Skeletal muscle satellite cell (primary cell): ENCODE results near the gene ANO2.

Experiments
- H3K27me3 ChIP-seq: 2 replicates; pipeline ENCODE4 v1.7.0; 2013; ENCODE audit warnings: low read length; ENCODE audit not compliant: control insufficient read depth, insufficient read depth
- H3K36me3 ChIP-seq: 2 replicates; pipeline ENCODE4 v1.7.0; 2013; ENCODE audit warnings: mild to moderate bottlenecking, control low read depth, low read length; ENCODE audit not compliant: insufficient read depth
- H3K4me1 ChIP-seq: 2 replicates; pipeline ENCODE4 v1.7.0; 2013; ENCODE audit warnings: low read length; ENCODE audit not compliant: control insufficient read depth, insufficient read depth
- H3K4me2 ChIP-seq: 2 replicates; pipeline ENCODE4 v1.7.0; 2013; ENCODE audit warnings: mild to moderate bottlenecking, low read length
- H3K4me3 ChIP-seq: 2 replicates; pipeline ENCODE4 v1.7.0; 2013; ENCODE audit warnings: low read length
- H3K9ac ChIP-seq: 2 replicates; pipeline ENCODE4 v1.7.0; 2013; ENCODE audit warnings: mild to moderate bottlenecking, low read depth, low read length, moderate library complexity
- H3K9me3 ChIP-seq: replicated peaks from 2 replicates; pipeline ENCODE4 v1.7.0; 2013; ENCODE audit warnings: mild to moderate bottlenecking, control low read depth, low read length

Gene ANO2

GRCh38 chr12:5973461-5974115 lies 28.5 kb upstream of the ANO2 start:
- Histone ChIP-seq H3K9ac (no peak overlapping the region), H3K4me1 (no peaks in the 10 kb centered on the region), H3K27me3 (peaks cover 71% of the 10 kb centered on the region), H3K9me3 (no peaks in the 10 kb centered on the region), H3K4me3 (no peak overlapping the region), H3K36me3 (no peaks in the 10 kb centered on the region), H3K4me2 (no peak overlapping the region)

GRCh38 chr12:5972387-5972786 lies 27.3 kb upstream of the ANO2 start:
- Histone ChIP-seq H3K4me3 (no peak overlapping the region), H3K4me2 (no peak overlapping the region), H3K27me3 (peaks cover 71% of the 10 kb centered on the region), H3K9me3 (no peaks in the 10 kb centered on the region), H3K4me1 (no peaks in the 10 kb centered on the region), H3K36me3 (no peaks in the 10 kb centered on the region), H3K9ac (no peak overlapping the region)

GRCh38 chr12:5971194-5971850 lies 26.3 kb upstream of the ANO2 start:
- Histone ChIP-seq H3K9ac (no peak overlapping the region), H3K4me1 (no peaks in the 10 kb centered on the region), H3K4me2 (no peak overlapping the region), H3K4me3 (no peak overlapping the region), H3K27me3 (peaks cover 62% of the 10 kb centered on the region), H3K36me3 (no peaks in the 10 kb centered on the region), H3K9me3 (no peaks in the 10 kb centered on the region)

DNA sequence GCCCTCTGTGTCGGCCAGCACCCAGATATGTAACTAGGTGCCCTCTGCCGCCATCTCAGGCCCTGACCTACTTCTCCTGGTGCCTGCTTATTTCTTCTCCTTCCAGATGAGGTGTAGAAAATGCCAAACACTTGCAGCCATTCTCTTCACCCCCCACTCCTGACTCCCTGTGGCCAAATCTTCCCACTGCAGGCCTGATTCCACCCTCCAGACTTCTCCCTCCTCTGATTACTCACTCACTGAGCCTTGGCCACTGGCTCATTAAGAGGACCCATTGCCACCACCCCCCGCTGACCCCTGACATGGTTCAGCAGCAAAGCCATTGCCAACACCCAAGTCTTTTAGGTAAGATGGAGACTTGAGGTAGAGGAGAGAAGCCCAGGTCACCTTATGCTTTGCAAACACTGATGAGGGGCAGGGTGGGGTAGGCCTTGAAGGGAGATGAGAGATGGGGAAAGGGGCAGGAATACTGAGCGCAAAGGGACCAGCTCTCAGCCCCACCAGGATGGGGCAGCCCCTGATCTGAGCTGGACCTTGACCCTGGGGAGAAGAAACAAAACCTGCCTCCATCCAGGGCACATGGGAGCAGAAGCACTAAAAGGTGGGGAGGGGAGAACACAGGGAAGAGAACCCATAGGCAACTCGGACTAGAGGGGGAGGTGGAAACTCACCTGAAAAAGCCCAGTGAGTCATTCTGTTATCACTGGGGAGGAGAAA lies 25.1 kb upstream of the ANO2 start:
- Histone ChIP-seq H3K36me3 (no peaks in the 10 kb centered on the region), H3K27me3 (peaks cover 61% of the 10 kb centered on the region), H3K4me2 (no peak overlapping the region), H3K4me1 (no peaks in the 10 kb centered on the region), H3K4me3 (no peak overlapping the region), H3K9me3 (no peaks in the 10 kb centered on the region), H3K9ac (no peak overlapping the region)

- no peak overlapping the region for H3K9ac ChIP-seq
- no peaks in the 10 kb centered on the region for H3K4me1 ChIP-seq
- no peaks in the 10 kb centered on the region for H3K9me3 ChIP-seq
- H3K27me3 ChIP-seq: peaks cover 63% of the 10 kb centered on the region
- H3K36me3 ChIP-seq: no peaks in the 10 kb centered on the region
- no peak overlapping the region for H3K4me2 ChIP-seq
- H3K4me3 ChIP-seq: no peak overlapping the region
These were observed 24.3 kb upstream of the ANO2 start for GRCh38 chr12:5969156-5969973.

- Histone ChIP-seq H3K36me3 (no peaks in the 10 kb centered on the region), H3K9me3 (no peaks in the 10 kb centered on the region), H3K4me2 (no peak overlapping the region)
These were observed 22.8 kb upstream of the ANO2 start for GRCh38 chr12:5967645-5968415.

DNA sequence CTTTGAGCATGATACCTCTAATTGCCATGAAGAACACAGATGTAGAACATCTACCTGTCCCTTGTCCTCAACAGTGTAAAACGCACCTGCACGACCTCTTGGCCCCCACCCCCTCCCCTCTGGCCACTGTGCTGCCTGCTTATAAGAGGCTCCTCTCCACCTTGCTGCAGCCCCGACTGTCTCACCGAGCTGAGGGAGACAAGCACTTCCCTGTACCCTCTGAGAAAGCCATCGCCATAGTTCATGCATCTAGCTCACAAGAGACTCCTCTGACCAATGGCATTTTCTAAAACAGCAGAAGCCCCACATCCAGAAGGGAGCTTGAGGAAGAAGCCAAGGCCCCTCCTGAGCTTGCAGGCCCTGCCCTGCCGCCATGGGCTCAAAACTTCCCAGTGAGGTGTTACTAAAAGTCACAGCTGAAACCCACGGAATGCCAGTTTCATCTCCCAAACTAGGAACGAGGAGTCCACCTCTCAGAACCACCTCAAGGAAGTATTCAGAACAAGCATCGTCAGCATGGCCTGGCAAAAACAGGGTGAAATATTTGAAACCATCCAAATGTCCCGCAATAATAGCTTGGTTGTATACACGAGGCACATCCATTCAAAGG lies 21.5 kb upstream of the ANO2 start:
- H3K9ac ChIP-seq: no peak overlapping the region
- H3K9me3 ChIP-seq: no peaks in the 10 kb centered on the region
- no peaks in the 10 kb centered on the region for H3K36me3 ChIP-seq
- H3K4me1 ChIP-seq: no peaks in the 10 kb centered on the region
- no peak overlapping the region for H3K4me3 ChIP-seq
- peaks cover 46% of the 10 kb centered on the region for H3K27me3 ChIP-seq
- no peak overlapping the region for H3K4me2 ChIP-seq

More at GRCh38 chr12:5967645-5968415, 22.8 kb upstream of the ANO2 start:
- no peak overlapping the region for H3K4me3 ChIP-seq
- no peak overlapping the region for H3K9ac ChIP-seq
- H3K27me3 ChIP-seq: peaks cover 53% of the 10 kb centered on the region
- no peaks in the 10 kb centered on the region for H3K4me1 ChIP-seq

GRCh38 chr12:5965950-5966383 lies 20.9 kb upstream of the ANO2 start:
- H3K36me3 ChIP-seq: no peaks in the 10 kb centered on the region

GRCh38 chr12:5964913-5965900 lies 20.1 kb upstream of the ANO2 start:
- no peak overlapping the region for H3K4me3 ChIP-seq
- no peak overlapping the region for H3K4me2 ChIP-seq
- no peaks in the 10 kb centered on the region for H3K36me3 ChIP-seq
- no peak overlapping the region for H3K9ac ChIP-seq
- H3K9me3 ChIP-seq: no peaks in the 10 kb centered on the region
- H3K4me1 ChIP-seq: no peaks in the 10 kb centered on the region
- H3K27me3 ChIP-seq: peaks cover 43% of the 10 kb centered on the region

More at GRCh38 chr12:5965950-5966383, 20.9 kb upstream of the ANO2 start:
- H3K4me3 ChIP-seq: no peak overlapping the region
- H3K4me1 ChIP-seq: no peaks in the 10 kb centered on the region
- no peak overlapping the region for H3K4me2 ChIP-seq
- H3K9ac ChIP-seq: no peak overlapping the region
- H3K9me3 ChIP-seq: no peaks in the 10 kb centered on the region
- peaks cover 39% of the 10 kb centered on the region for H3K27me3 ChIP-seq

- H3K4me1 ChIP-seq: no peaks in the 10 kb centered on the region
- no peak overlapping the region for H3K4me3 ChIP-seq
- no peaks in the 10 kb centered on the region for H3K36me3 ChIP-seq
- peaks cover 29% of the 10 kb centered on the region for H3K27me3 ChIP-seq
- H3K9ac ChIP-seq: no peak overlapping the region
- no peak overlapping the region for H3K4me2 ChIP-seq
- no peaks in the 10 kb centered on the region for H3K9me3 ChIP-seq
These were observed 18.5 kb upstream of the ANO2 start for GRCh38 chr12:5963515-5963914.
